ENCODE measurements around the gene CORO6. TPM values are rescaled to one million over a fixed set of nuclear protein-coding genes. Genes with fewer than 3 reads are reported as not detected.

CORO6 gene
- total and polyA plus RNA-seq, 2 donors (not counting 1 experiment from before 2014, with no cell fraction given) = 1.4 to 4.0 TPM

DNA sequence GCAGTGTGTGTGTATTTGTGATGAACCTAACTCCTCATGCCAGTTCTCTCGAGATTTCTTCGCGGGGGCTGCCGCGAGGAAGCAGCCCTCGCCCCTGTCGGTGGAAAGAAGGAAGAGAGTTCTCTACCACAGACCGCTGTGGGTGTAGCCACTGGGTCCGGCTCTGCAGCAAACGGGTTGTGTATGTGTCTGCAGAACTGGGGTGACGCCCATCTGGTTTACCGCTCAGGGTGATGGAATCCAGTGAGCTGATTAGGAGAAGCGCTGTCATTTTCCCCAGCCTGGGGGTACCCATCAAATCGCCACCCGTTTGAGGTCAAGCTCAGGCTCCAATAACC is 7.7 kb downstream of the CORO6 start:
- H3K4me3 ChIP-seq (ENCODE audit: control extremely low read depth in 1 of 5, extremely low read depth in 1 of 5, insufficient read depth in 1 of 5, low read depth in 2 of 5, low read length in 4 of 5) = peak overlapping the region; percentile 36 to 73 (median 50)

More for the DNA sequence above, 7.7 kb downstream of the CORO6 start:
- Mint-ChIP-seq H3K9me3 (ENCODE audit: insufficient read depth) (no peaks in the 10 kb centered on the region), H3K27me3 (peaks cover 5% of the 10 kb centered on the region), H3K4me1 (peaks cover 39% of the 10 kb centered on the region), H3K4me3 (peak overlapping the region; percentile 90), H3K27ac (peak overlapping the region; percentile 68)
- H3K4me1 ChIP-seq (ENCODE audit: control insufficient read depth in 2 of 2, insufficient read depth in 2 of 2, low read length in 2 of 2) = peaks cover 51 to 56% of the 10 kb centered on the region in 2 donors
- ATAC-seq (ENCODE audit: low read depth) (peak; percentile 11), DNase-seq (no peak)
- peak overlapping the region; percentile 88 for H2AFZ ChIP-seq (ENCODE audit: insufficient read depth, low read depth, low read length, poor library complexity, severe bottlenecking)
- intact Hi-C loops (cut with micrococcal nuclease) = loop anchor here (1.0 to 10.0 kb wide), 3 partner anchors 47 to 320 kb away; partner anchors contain the start of genes NUFIP2 and TP53I13
- ChIA-PET CTCF (interaction anchor here (1.3 to 15.4 kb wide), 9 partner anchors 18 to 315 kb away, joined by 3 to 336 read pairs (median 23); partner anchors contain the start of genes ABHD15, ANKRD13B, GIT1 and SSH2), POLR2A (interaction anchor here (0.7 to 1.6 kb wide), 6 partner anchors 23 to 315 kb away, joined by 3 to 7 read pairs (median 3); partner anchors contain the start of genes ABHD15 and SSH2)
- peaks cover 41% of the 10 kb centered on the region for H4K20me1 ChIP-seq (ENCODE audit: control insufficient read depth, insufficient read depth, low read length, poor library complexity, severe bottlenecking)
- no peaks in the 10 kb centered on the region for H3K36me3 ChIP-seq (replicated peaks in 1 of 2; ENCODE audit: control extremely low read depth in 1 of 2, control insufficient read depth in 1 of 2, extremely low read depth in 1 of 2, insufficient read depth in 2 of 2, low read length in 1 of 2)
- peaks cover 6% of the 10 kb centered on the region for H3K79me2 ChIP-seq (ENCODE audit: control insufficient read depth, insufficient read depth, low read length)
- TF ChIP-seq, protein P1, sequence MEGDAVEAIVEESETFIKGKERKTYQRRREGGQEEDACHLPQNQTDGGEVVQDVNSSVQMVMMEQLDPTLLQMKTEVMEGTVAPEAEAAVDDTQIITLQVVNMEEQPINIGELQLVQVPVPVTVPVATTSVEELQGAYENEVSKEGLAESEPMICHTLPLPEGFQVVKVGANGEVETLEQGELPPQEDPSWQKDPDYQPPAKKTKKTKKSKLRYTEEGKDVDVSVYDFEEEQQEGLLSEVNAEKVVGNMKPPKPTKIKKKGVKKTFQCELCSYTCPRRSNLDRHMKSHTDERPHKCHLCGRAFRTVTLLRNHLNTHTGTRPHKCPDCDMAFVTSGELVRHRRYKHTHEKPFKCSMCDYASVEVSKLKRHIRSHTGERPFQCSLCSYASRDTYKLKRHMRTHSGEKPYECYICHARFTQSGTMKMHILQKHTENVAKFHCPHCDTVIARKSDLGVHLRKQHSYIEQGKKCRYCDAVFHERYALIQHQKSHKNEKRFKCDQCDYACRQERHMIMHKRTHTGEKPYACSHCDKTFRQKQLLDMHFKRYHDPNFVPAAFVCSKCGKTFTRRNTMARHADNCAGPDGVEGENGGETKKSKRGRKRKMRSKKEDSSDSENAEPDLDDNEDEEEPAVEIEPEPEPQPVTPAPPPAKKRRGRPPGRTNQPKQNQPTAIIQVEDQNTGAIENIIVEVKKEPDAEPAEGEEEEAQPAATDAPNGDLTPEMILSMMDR (IDR thresholded peaks at IDR 0.05) = no peak
- no peak for TF ChIP-seq EZH2 (IDR thresholded peaks at IDR 0.05; ENCODE audit: borderline replicate concordance, insufficient read depth, low read depth, low read length, poor library complexity, severe bottlenecking)
- H3K27ac ChIP-seq (ENCODE audit: low read length in 2 of 2) = no peak overlapping the region
- WGBS (ENCODE audit: insufficient coverage) = 3% methylated on average over 14 of the region's 15 CpGs
- peaks cover 0 to 40% (median 12%) of the 10 kb centered on the region in 4 experiments for H3K27me3 ChIP-seq (replicated peaks in 1 of 4; ENCODE audit: control extremely low read depth in 1 of 4, control insufficient read depth in 3 of 4, insufficient read depth in 4 of 4, low read length in 3 of 4)
- H3K4me2 ChIP-seq (replicated peaks; ENCODE audit: low read depth, low read length, poor library complexity, severe bottlenecking) = peak overlapping the region; percentile 100
- H3K9me3 ChIP-seq (ENCODE audit: control extremely low read depth in 1 of 3, control insufficient read depth in 2 of 3, insufficient read depth in 1 of 3, low read length in 2 of 3) = no peaks in the 10 kb centered on the region
- H3K9ac ChIP-seq (ENCODE audit: low read length) = peak overlapping the region; percentile 68
